ENCODE data around the gene LRRC36. TPM values are rescaled to one million over a fixed set of nuclear protein-coding genes. Genes with fewer than 3 reads are reported as not detected.

Gene LRRC36
- total and polyA plus RNA-seq, 2 of the 13 experiments (the other 11 are each of a cell fraction or from before 2014, with no cell fraction given): 0.12 to 0.15 TPM

DNA sequence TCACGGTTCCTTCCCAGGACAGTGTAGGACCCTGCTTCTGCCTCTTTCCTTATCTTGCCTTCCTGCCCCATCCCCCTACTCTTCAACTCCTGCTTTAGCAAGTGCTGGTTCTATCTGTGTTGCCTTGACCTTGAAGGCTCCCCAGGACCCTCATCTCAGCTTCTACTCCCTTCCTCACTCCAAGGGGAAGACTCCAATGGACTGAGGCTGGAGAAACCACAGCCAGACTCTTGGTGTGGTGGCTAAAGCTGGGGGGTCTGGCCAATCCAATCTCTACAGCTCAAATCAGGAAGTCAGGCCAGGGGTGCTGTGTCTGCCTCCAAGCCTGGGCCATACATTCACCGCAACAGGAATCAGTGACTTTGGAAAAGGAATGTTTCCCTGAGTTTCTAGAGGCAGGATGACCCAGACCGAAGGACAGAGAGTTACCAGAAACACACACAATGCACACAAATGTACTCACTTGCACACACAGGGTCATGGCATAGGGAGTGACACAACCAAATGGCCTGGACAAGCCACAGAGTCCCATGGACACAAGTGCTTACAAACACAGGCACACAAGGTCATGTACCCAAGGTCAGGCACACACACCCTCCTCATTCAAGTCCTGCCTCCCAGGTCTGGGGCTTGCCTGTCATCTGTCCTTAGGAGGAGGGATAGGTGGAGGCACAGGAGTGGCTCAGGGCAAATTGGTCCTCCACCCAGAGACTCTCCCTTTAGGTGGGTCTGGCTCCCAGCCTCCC lies 102.6 kb downstream of the LRRC36 start (continued):
- TF ChIP-seq, protein P1, sequence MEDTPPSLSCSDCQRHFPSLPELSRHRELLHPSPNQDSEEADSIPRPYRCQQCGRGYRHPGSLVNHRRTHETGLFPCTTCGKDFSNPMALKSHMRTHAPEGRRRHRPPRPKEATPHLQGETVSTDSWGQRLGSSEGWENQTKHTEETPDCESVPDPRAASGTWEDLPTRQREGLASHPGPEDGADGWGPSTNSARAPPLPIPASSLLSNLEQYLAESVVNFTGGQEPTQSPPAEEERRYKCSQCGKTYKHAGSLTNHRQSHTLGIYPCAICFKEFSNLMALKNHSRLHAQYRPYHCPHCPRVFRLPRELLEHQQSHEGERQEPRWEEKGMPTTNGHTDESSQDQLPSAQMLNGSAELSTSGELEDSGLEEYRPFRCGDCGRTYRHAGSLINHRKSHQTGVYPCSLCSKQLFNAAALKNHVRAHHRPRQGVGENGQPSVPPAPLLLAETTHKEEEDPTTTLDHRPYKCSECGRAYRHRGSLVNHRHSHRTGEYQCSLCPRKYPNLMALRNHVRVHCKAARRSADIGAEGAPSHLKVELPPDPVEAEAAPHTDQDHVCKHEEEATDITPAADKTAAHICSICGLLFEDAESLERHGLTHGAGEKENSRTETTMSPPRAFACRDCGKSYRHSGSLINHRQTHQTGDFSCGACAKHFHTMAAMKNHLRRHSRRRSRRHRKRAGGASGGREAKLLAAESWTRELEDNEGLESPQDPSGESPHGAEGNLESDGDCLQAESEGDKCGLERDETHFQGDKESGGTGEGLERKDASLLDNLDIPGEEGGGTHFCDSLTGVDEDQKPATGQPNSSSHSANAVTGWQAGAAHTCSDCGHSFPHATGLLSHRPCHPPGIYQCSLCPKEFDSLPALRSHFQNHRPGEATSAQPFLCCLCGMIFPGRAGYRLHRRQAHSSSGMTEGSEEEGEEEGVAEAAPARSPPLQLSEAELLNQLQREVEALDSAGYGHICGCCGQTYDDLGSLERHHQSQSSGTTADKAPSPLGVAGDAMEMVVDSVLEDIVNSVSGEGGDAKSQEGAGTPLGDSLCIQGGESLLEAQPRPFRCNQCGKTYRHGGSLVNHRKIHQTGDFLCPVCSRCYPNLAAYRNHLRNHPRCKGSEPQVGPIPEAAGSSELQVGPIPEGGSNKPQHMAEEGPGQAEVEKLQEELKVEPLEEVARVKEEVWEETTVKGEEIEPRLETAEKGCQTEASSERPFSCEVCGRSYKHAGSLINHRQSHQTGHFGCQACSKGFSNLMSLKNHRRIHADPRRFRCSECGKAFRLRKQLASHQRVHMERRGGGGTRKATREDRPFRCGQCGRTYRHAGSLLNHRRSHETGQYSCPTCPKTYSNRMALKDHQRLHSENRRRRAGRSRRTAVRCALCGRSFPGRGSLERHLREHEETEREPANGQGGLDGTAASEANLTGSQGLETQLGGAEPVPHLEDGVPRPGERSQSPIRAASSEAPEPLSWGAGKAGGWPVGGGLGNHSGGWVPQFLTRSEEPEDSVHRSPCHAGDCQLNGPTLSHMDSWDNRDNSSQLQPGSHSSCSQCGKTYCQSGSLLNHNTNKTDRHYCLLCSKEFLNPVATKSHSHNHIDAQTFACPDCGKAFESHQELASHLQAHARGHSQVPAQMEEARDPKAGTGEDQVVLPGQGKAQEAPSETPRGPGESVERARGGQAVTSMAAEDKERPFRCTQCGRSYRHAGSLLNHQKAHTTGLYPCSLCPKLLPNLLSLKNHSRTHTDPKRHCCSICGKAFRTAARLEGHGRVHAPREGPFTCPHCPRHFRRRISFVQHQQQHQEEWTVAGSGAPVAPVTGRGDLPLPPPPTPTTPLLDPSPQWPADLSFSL (CRISPR knock-in tag; IDR thresholded peaks at IDR 0.05): peak; percentile 97
- TF ChIP-seq, protein P2, sequence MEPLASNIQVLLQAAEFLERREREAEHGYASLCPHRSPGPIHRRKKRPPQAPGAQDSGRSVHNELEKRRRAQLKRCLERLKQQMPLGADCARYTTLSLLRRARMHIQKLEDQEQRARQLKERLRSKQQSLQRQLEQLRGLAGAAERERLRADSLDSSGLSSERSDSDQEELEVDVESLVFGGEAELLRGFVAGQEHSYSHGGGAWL (CRISPR knock-in tag; IDR thresholded peaks at IDR 0.05): no peak
- TF ChIP-seq MED13 (CRISPR knock-in tag; IDR thresholded peaks at IDR 0.05) (0 out of 2 replicates have a peak, but pooled peaks have one; percentile 22), RNF2 (conservative IDR thresholded peaks at IDR 0.05; ENCODE audit: low read depth) (no peak), RAD51 (IDR thresholded peaks at IDR 0.05; ENCODE audit: borderline replicate concordance) (no peak), ZNF75D (CRISPR knock-in tag; IDR thresholded peaks at IDR 0.05; ENCODE audit: borderline replicate concordance) (no peak), ZSCAN22 (CRISPR knock-in tag; IDR thresholded peaks at IDR 0.05) (no peak), ZNF747 (CRISPR knock-in tag; IDR thresholded peaks at IDR 0.05; ENCODE audit: borderline replicate concordance) (no peak)
- TF ChIP-seq, protein P3, sequence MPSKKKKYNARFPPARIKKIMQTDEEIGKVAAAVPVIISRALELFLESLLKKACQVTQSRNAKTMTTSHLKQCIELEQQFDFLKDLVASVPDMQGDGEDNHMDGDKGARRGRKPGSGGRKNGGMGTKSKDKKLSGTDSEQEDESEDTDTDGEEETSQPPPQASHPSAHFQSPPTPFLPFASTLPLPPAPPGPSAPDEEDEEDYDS (CRISPR knock-in tag; IDR thresholded peaks at IDR 0.05): no peak; the same call in 1 of the 2 replicates
- TF ChIP-seq, protein P4, sequence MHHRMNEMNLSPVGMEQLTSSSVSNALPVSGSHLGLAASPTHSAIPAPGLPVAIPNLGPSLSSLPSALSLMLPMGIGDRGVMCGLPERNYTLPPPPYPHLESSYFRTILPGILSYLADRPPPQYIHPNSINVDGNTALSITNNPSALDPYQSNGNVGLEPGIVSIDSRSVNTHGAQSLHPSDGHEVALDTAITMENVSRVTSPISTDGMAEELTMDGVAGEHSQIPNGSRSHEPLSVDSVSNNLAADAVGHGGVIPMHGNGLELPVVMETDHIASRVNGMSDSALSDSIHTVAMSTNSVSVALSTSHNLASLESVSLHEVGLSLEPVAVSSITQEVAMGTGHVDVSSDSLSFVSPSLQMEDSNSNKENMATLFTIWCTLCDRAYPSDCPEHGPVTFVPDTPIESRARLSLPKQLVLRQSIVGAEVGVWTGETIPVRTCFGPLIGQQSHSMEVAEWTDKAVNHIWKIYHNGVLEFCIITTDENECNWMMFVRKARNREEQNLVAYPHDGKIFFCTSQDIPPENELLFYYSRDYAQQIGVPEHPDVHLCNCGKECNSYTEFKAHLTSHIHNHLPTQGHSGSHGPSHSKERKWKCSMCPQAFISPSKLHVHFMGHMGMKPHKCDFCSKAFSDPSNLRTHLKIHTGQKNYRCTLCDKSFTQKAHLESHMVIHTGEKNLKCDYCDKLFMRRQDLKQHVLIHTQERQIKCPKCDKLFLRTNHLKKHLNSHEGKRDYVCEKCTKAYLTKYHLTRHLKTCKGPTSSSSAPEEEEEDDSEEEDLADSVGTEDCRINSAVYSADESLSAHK (CRISPR knock-in tag; IDR thresholded peaks at IDR 0.05; ENCODE audit: borderline replicate concordance): no peak
- TF ChIP-seq, protein P5, sequence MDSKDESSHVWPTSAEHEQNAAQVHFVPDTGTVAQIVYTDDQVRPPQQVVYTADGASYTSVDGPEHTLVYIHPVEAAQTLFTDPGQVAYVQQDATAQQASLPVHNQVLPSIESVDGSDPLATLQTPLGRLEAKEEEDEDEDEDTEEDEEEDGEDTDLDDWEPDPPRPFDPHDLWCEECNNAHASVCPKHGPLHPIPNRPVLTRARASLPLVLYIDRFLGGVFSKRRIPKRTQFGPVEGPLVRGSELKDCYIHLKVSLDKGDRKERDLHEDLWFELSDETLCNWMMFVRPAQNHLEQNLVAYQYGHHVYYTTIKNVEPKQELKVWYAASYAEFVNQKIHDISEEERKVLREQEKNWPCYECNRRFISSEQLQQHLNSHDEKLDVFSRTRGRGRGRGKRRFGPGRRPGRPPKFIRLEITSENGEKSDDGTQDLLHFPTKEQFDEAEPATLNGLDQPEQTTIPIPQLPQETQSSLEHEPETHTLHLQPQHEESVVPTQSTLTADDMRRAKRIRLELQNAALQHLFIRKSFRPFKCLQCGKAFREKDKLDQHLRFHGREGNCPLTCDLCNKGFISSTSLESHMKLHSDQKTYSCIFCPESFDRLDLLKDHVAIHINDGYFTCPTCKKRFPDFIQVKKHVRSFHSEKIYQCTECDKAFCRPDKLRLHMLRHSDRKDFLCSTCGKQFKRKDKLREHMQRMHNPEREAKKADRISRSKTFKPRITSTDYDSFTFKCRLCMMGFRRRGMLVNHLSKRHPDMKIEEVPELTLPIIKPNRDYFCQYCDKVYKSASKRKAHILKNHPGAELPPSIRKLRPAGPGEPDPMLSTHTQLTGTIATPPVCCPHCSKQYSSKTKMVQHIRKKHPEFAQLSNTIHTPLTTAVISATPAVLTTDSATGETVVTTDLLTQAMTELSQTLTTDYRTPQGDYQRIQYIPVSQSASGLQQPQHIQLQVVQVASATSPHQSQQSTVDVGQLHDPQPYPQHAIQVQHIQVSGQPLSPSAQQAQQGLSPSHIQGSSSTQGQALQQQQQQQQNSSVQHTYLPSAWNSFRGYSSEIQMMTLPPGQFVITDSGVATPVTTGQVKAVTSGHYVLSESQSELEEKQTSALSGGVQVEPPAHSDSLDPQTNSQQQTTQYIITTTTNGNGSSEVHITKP (CRISPR knock-in tag; IDR thresholded peaks at IDR 0.05; ENCODE audit: low read depth): 0 out of 2 replicates have a peak, but pooled peaks have one; percentile 15
